H1 (cell line): ENCODE measurements around the gene CHST1.

Source experiments
- CTCF ChIP-seq, 3 experiments: IDR thresholded peaks; 1 replicate in 2 of 3; 2 replicates in 1 of 3; pipeline versions ENCODE4 v1.5.1 to v1.6.1; 2011; ENCODE audit warnings: low read length in 3 of 3, mild to moderate bottlenecking in 3 of 3, inconsistent platforms in 2 of 3, low read depth in 1 of 3, moderate library complexity in 1 of 3; ENCODE audit not compliant: insufficient read depth in 1 of 3; ENCODE audit errors: control extremely low read depth in 1 of 3
- POLR2A ChIP-seq, 2 experiments: IDR thresholded peaks; 1 replicate in 1 of 2; 2 replicates in 1 of 2; pipeline ENCODE4 v1.6.1; 2011; ENCODE audit warnings: low read depth in 2 of 2, low read length in 2 of 2, mild to moderate bottlenecking in 2 of 2; ENCODE audit errors: control extremely low read depth in 1 of 2
- YY1 ChIP-seq: IDR thresholded peaks from 2 replicates; pipeline ENCODE4 v1.6.1; 2011; ENCODE audit warnings: low read depth, mild to moderate bottlenecking, low read length

- no peak for TF ChIP-seq POLR2A (IDR thresholded peaks at IDR 0.05; ENCODE audit: control extremely low read depth in 1 of 2, low read depth in 2 of 2, low read length in 2 of 2)
- TF ChIP-seq YY1, result no peak
- TF ChIP-seq CTCF (IDR thresholded peaks at IDR 0.05; ENCODE audit: control extremely low read depth in 1 of 3, insufficient read depth in 1 of 3, low read depth in 1 of 3, low read length in 3 of 3), result no peak
These were observed 18.1 kb downstream of the CHST1 start for GRCh38 chr11:45647329-45647728.
